Stimulated activated CD8-positive, alpha-beta memory T cell treated with anti-CD3 and anti-CD28 coated beads, Interleukin-7, amount 100 ng/mL, for 48 hours (primary cell): ENCODE results near the gene NIPAL3.
"Not testable (repeated sequence)": the region's sequence is repeated elsewhere in the genome, so short reads cannot be mapped to it uniquely, and the experiment has no call there.

Experiments
- DNase-seq, 2 donors: peaks; one replicate each; pipeline ENCODE4 v3.0.0-alpha.2; 2020; ENCODE audit warnings: low read depth in 1 of 2; ENCODE audit errors: extremely low read depth in 1 of 2

Gene NIPAL3

DNA sequence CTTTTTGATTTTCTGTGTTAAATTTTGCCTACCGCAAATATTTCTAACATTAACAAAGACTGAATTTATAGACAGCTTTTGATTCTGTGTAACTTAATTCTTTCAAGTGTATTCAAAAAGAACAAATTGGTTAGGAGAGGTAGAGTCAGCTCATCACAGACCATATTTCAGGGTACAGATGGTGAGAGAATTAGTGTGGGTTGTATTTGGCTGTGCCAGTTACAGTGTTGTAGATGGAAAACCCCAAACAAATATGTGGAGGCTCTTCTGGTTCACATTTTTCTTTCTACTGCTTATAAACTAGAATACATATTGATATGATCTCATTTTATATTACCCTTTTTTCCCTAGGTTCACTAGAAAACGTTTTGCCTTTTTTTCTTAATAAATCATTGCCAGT, 98.1 kb downstream of the NIPAL3 start:
- no peak for DNase-seq

DNA sequence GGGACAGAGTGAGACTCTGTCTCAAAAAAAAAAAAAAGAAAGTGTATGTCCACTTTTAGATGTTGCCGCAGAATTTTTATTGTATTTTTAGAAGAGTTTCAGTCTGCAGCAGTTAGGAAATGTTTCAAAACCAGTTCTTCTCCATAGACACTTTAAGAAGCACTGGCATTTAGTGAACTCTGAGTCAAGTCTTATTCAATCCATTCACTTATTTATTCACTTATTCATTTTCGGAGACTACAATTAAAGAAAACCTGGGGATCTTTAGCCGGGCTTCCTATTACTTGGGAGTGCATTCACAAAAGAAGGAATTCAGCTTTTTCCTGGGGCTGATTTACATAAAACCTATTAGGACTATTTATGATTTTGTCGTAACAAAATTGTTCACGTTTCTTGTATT, 99.3 kb downstream of the NIPAL3 start:
- DNase-seq, result no peak

DNA sequence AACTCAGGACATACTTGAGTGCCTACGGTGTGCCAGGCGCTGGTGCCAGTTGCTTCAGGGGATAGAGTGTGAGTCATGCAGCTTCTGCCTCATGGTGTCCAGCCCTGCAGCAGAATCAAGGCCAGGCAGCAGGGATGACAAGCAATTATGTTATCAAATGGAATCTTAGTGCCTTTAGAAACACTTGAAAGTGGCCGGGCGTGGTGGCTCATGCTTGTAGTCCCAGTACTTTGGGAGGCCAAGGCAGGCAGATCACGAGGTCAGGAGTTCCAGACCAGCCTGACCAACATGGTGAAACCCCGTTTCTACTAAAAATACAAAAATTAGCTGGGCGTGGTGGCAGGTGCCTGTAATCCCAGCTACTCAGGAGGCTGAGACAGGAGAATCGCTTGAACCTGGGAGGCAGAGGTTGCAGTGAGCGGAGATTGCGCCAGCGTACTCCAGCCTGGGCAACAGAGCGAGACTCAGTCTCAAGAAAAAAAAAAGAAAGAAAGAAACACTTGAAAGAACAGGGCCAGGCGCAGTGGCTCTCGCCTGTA, 100.1 kb downstream of the NIPAL3 start:
- not testable (repeated sequence) for DNase-seq

DNA sequence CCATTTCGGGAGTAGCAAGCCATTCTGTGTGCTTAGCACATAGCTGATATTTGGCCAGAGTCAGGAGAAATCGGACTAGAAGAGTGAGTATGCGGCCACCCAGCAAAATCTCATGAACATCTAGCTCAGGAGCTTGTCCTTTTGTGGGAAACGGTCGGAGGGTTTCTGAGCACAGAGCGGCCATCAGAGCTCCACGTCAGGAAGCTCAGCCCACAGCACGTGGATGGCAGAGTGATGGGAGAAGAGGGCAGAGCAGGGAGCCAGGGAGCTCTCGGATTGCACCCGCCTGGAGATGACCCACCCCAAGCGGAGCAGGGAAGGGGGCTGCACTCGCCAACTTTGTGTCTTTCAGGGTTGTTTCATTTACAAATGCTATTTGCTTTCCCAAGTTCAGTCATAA, 100.9 kb downstream of the NIPAL3 start:
- no peak for DNase-seq

DNA sequence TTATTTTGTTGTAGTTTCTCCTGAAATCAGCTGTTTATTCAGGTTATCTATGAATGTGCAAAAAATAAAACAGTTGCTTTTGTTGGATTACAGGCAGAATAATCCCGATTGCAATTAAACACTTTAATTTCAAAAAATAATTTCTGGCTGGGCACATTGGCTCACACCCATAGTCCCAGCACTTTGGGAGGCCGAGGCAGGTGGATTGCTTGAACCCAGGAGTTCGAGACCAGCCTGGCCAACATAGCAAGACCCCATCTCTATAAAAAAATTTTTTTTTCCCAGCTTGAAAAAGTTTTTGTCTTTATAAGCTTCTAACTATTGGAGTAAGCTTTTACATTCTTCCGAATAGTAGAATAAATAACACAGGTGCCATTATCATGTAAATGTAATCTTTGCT, 102.3 kb downstream of the NIPAL3 start:
- DNase-seq, result no peak

DNA sequence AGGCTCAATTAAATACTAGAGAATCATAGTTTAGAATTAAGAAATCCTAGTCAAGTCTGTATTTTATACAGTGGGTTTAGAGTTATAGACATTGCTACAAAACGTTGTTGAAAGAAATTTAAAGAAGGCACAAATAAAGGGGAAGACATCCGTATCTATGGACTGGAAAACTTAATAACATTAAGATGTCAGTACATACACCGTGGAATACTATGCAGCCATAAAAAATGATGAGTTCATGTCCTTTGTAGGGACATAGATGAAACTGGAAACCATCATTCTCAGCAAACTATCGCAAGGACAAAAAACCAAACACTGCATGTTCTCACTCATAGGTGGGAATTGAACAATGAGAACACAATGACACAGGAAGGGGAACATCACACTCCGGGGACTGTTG, 104.7 kb downstream of the NIPAL3 start:
- not testable (repeated sequence) for DNase-seq
